Endothelial cell of umbilical vein (primary cell): ENCODE measurements around the gene ZNF79. TPM values are rescaled to one million over a fixed set of nuclear protein-coding genes. Genes with fewer than 3 reads are reported as not detected.

ENCODE experiments used
- BruUV-seq: library from RNA; stranded (reverse); fragments of 400-500 nt; replicated peaks from 2 replicates; lab custom pipeline; 2021; lab: Mats Ljungman, UMichigan
- CTCF ChIA-PET: fragments of 300-600, 350-600 bp; sonication (Branson Sonifier 250); formaldehyde crosslinking; loops from one replicate; lab custom pipeline; 2021; ENCODE audit warnings: antibody characterized with exemption, inconsistent platforms; lab: Charles Lee
- POLR2A ChIA-PET: fragments of 300-600, 350-600 bp; sonication (Branson Sonifier 250); formaldehyde crosslinking; loops from one replicate; lab custom pipeline; 2021; ENCODE audit warnings: antibody characterized with exemption, inconsistent platforms; lab: Charles Lee
- DNase-seq: peaks from one replicate; pipeline ENCODE4 v3.0.0-alpha.2; 2011; ENCODE audit warnings: low read depth, low spot score
- FAIRE-seq: peaks from 2 replicates; lab custom pipeline; 2011; peaks lifted over from hg19 to GRCh38; lab: Jason Lieb, UNC
- H2AFZ ChIP-seq: 2 replicates; pipeline ENCODE4 v1.6.0; 2012; ENCODE audit warnings: low read depth, low read length, control low read depth, inconsistent platforms
- H3K27ac ChIP-seq: 2 replicates; pipeline ENCODE4 v1.5.1; 2011; ENCODE audit warnings: low read depth, mild to moderate bottlenecking, control low read depth, low read length, moderate library complexity; ENCODE audit not compliant: insufficient read depth
- H3K27me3 ChIP-seq, 2 experiments: 2 replicates each; pipeline versions ENCODE4 v1.6.0 to v1.6.1; 2011; ENCODE audit warnings: low read length in 2 of 2, mixed read lengths in 1 of 2; ENCODE audit not compliant: control insufficient read depth in 2 of 2, insufficient read depth in 2 of 2
- H3K36me3 ChIP-seq, 2 experiments: 2 replicates in 1 of 2; 3 replicates in 1 of 2; pipeline ENCODE4 v1.5.1; 2011; ENCODE audit warnings: low read length in 2 of 2, mild to moderate bottlenecking in 1 of 2, moderate library complexity in 1 of 2; ENCODE audit not compliant: control insufficient read depth in 2 of 2, insufficient read depth in 2 of 2; ENCODE audit errors: extremely low read depth in 1 of 2
- H3K4me1 ChIP-seq: 3 replicates; pipeline ENCODE4 v1.5.1; 2011; ENCODE audit warnings: mild to moderate bottlenecking, low read length; ENCODE audit not compliant: control insufficient read depth, insufficient read depth; ENCODE audit errors: extremely low read depth
- H3K4me2 ChIP-seq: 2 replicates; pipeline ENCODE4 v1.6.1; 2011; ENCODE audit warnings: low read length, control low read depth, mixed read lengths; ENCODE audit not compliant: insufficient read depth
- H3K4me3 ChIP-seq, 3 experiments: fragments of 200-600 bp in 1 of 3; sonication (generic), shearing (Covaris generic) in 1 of 3; replicated peaks in 1 of 3; 2 replicates each; pipeline ENCODE4 v1.5.1; 2011 to 2016; ENCODE audit warnings: control low read depth in 3 of 3, low read length in 3 of 3, mild to moderate bottlenecking in 2 of 3, inconsistent platforms in 1 of 3, low read depth in 1 of 3, moderate library complexity in 1 of 3; ENCODE audit not compliant: insufficient read depth in 1 of 3
- H3K79me2 ChIP-seq: 2 replicates; pipeline ENCODE4 v1.6.0; 2012; ENCODE audit warnings: low read length, inconsistent platforms; ENCODE audit not compliant: control insufficient read depth, insufficient read depth
- H3K9ac ChIP-seq: replicated peaks from 2 replicates; pipeline ENCODE3; 2011; ENCODE audit warnings: low read length, control low read depth; ENCODE audit not compliant: insufficient read depth; ENCODE audit errors: extremely low read depth
- H3K9me1 ChIP-seq: replicated peaks from 3 replicates; pipeline ENCODE4 v1.6.0; 2011; ENCODE audit warnings: mild to moderate bottlenecking, low read length; ENCODE audit not compliant: control insufficient read depth, insufficient read depth; ENCODE audit errors: extremely low read depth
- H3K9me3 ChIP-seq: replicated peaks from 2 replicates; pipeline ENCODE4 v1.5.1; 2012; ENCODE audit warnings: low read length, inconsistent platforms; ENCODE audit not compliant: control insufficient read depth, insufficient read depth
- H4K20me1 ChIP-seq: replicated peaks from 2 replicates; pipeline ENCODE3; 2011; ENCODE audit warnings: mild to moderate bottlenecking, low read length; ENCODE audit not compliant: control insufficient read depth, insufficient read depth; ENCODE audit errors: extremely low read depth
- CTCF ChIP-seq, 2 donors: IDR thresholded peaks; 1 replicate in 1 of 2; 2 replicates in 1 of 2; pipeline ENCODE4 v1.5.1; 2011; ENCODE audit warnings: low read length in 2 of 2, mild to moderate bottlenecking in 2 of 2, moderate library complexity in 2 of 2, control low read depth in 1 of 2, inconsistent platforms in 1 of 2, low read depth in 1 of 2; ENCODE audit not compliant: insufficient read depth in 1 of 2; ENCODE audit errors: extremely low read depth in 1 of 2
- EZH2 ChIP-seq: IDR thresholded peaks from 2 replicates; pipeline ENCODE4 v1.6.1; 2012; ENCODE audit warnings: borderline replicate concordance, low read depth, mild to moderate bottlenecking, moderate library complexity, low read length, inconsistent platforms; ENCODE audit not compliant: severe bottlenecking
- FOS ChIP-seq: IDR thresholded peaks from 2 replicates; pipeline ENCODE4 v1.6.1; 2011; ENCODE audit warnings: mild to moderate bottlenecking, low read length, moderate library complexity, borderline replicate concordance; ENCODE audit not compliant: insufficient read depth
- GATA2 ChIP-seq: IDR thresholded peaks from 2 replicates; pipeline ENCODE4 v1.7.0; 2011; ENCODE audit warnings: low read depth, mild to moderate bottlenecking, moderate library complexity, mixed read lengths, low read length; ENCODE audit not compliant: insufficient read length, insufficient read depth
- JUN ChIP-seq: IDR thresholded peaks from 2 replicates; pipeline ENCODE4 v1.6.1; 2011; ENCODE audit warnings: borderline replicate concordance, low read depth; ENCODE audit not compliant: insufficient read length, insufficient read depth
- MAX ChIP-seq: IDR thresholded peaks from 2 replicates; pipeline ENCODE4 v1.6.1; 2011; ENCODE audit not compliant: insufficient read depth, insufficient read length
- MYC ChIP-seq: IDR thresholded peaks from one replicate; pipeline ENCODE4 v1.6.1; 2011; ENCODE audit warnings: mild to moderate bottlenecking, low read depth, low read length
- POLR2A ChIP-seq: IDR thresholded peaks from 2 replicates; pipeline ENCODE4 v1.6.1; 2012; ENCODE audit warnings: low read depth, mild to moderate bottlenecking, control low read depth, low read length
- POLR2AphosphoS5 ChIP-seq: IDR thresholded peaks from 2 replicates; pipeline ENCODE4 v1.6.1; 2012; ENCODE audit warnings: low read depth, mild to moderate bottlenecking, control low read depth, low read length, moderate library complexity; ENCODE audit not compliant: insufficient read depth
- dilution Hi-C: fragments of 300-500 bp; cut with MboI; formaldehyde crosslinking; loops from one replicate; pipeline ENCODE4 v1.15.0; 2019; ENCODE audit warnings: low sequenced_read_pairs; ENCODE audit not compliant: extremely low pct_ligation_motif_present
- intact Hi-C: fragments of 100-400 bp; cut with micrococcal nuclease; formaldehyde crosslinking; loops from one replicate; pipeline ENCODE4 v1.10.0; 2022
- polyA plus RNA-seq, 4 experiments: library from polyadenylated mRNA; depleted of rRNA in 3 of 4; stranded (reverse) in 3 of 4; unstranded in 1 of 4; fragments of >200 nt; gene quantifications; 2 replicates each; pipeline versions ENCODE4 v1.2.1 to v1.2.3, GENCODE V29; 2011 to 2012; ENCODE audit warnings: missing spikeins in 1 of 4
- total RNA-seq: library from RNA; stranded (reverse); gene quantifications from 2 replicates; pipeline ENCODE4 v1.2.3, GENCODE V29; 2021

ZNF79 gene
- total and polyA plus RNA-seq, 2 donors (not counting 3 experiments of a cell fraction or from before 2014, with no cell fraction given) = 6.3 to 10.6 TPM

- Histone ChIP-seq H3K79me2 (no peaks in the 10 kb centered on the region), H3K9me3 (no peaks in the 10 kb centered on the region), H3K4me1 (no peaks in the 10 kb centered on the region), H3K36me3 (no peaks in the 10 kb centered on the region), H3K4me3 (no peak overlapping the region), H2AFZ (no peak overlapping the region), H4K20me1 (no peaks in the 10 kb centered on the region), H3K9ac (no peak overlapping the region), H3K4me2 (no peak overlapping the region), H3K27ac (no peak overlapping the region), H3K27me3 (no peaks in the 10 kb centered on the region), H3K9me1 (no peaks in the 10 kb centered on the region)
- no peak for FAIRE-seq
- no TSS peak for BruUV-seq
- intact Hi-C loops = no loop called here
- TF ChIP-seq MAX = no peak
- TF ChIP-seq GATA2 = no peak
- TF ChIP-seq JUN = no peak
- TF ChIP-seq POLR2A = no peak
- TF ChIP-seq EZH2 = no peak
- no peak for TF ChIP-seq CTCF (IDR thresholded peaks at IDR 0.05; ENCODE audit: extremely low read depth in 1 of 2, insufficient read depth in 1 of 2, low read depth in 1 of 2, low read length in 2 of 2)
- TF ChIP-seq MYC = no peak
- TF ChIP-seq POLR2AphosphoS5 = no peak
- no peak for TF ChIP-seq FOS
- CTCF ChIA-PET = no interaction called here
- POLR2A ChIA-PET = no interaction called here
- dilution Hi-C loops = no loop called here
- no peak for DNase-seq
Observed at GRCh38 chr9:127389381-127390247, 34.6 kb upstream of the ZNF79 start.
